SIG-M5 treated with dmso at 0.1 percent for 504 hours (cell line): Measurements from ENCODE around the gene HLF.

ENCODE experiments used
- DNase-seq: peaks from one replicate; lab custom pipeline; 2025; ENCODE audit not compliant: unreplicated experiment; lab: John Stamatoyannopoulos, UW

Gene HLF

GRCh38 chr17:55274355-55275255, 9.8 kb downstream of the HLF start:
- DNase-seq = no peak

DNA sequence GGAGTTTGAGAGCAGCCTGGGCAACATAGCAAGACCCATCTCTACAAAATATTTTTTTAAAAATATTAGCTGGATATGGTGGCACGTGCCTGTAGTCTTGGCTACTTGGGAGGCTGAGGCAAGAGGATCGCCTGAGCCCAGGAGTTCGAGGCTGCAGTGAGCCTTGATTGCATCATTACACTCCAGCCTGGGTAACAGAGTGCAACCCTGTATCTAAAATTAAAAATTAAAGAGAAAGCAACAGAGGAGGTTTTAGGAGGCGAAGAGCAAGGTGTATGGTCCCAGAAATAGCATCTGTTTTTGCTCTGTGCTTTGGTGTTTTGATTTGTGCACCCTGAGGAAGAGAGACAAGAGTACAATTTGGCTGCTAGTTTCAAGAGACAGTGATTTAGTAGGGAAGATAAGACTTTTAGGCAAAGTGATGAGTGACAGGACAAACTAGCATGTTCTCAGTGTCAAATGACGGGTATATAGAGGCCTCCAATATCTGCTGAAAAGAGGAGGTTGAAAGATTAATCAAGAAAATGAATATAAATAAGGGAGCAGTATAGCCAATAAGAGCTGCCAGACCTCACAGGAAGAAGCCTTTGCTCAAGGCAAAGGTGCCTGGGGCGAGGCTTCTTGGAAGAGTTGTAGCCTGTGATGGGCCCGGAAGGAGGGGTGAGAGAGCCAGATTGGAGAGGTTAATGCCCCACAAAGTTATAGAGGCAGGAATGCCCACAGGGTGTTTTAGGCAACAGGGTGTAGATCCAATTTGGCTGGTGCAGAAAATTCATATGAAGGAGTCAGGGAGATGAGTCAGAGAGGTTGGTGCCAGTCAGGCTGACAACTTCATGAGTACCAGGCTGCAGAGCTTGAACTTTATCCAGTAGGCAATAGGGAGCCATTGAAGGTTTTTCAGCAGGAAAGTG, 11.4 kb downstream of the HLF start:
- no peak for DNase-seq

DNA sequence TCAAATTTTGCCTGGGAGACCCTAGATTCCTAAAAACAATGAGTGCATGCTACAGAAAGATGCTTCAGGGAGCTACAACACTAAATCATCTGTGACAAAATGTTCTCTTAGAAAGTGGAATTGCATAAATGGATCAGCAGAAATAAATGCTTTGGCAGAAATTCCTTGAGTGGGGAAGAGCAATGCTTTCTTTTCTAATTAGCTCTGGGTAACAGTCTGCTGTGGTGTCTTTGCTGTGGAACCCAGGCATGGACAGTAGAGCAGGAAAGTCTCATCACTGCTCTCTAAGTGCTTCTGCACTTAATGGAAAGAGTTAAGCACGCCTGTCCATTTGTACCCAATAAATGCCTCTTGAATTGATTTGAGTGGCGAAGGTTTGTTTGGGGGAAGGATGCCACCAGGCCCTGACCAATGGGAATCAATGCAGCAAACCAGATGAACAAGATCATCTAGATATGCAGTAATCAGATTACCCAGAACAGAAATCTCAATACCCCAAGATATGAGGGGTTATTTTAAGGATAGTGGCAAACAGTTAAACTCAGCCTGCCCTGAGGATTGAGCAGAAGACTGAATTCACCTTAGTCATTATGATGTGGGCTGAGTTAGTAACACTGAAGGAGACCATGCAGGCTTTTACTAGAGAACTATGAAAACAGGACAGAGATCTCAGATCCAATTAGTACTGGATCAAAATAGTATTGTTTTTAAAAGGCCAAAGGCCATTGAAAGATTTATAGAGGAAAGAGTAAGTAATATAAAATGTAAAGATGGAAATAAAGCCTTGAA, 13.6 kb downstream of the HLF start:
- DNase-seq = no peak

DNA sequence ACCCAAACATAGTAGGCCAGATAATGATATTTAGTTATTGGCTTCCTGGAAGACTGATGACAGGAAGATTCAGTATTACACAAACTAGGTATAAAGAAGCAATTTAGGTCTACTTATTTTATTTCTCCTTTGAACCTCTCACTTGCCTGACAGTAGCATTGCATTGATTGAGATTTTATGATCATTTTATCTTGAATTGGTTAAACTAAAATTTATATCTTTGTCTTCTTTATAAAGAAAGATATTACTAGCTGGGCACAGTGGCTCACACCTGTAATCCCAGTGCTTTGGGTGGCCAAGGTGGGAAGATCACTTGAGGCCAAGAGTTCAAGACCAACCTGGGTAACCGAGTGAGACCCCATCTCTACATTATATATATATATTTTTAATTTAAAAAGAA, 14.4 kb downstream of the HLF start:
- no peak for DNase-seq

GRCh38 chr17:55279788-55280187, 15.0 kb downstream of the HLF start:
- no peak for DNase-seq

- DNase-seq = no peak
Observed at GRCh38 chr17:55280212-55280611, 15.5 kb downstream of the HLF start.

GRCh38 chr17:55281649-55282378, 17.1 kb downstream of the HLF start:
- DNase-seq = no peak

GRCh38 chr17:55282379-55282702, 17.6 kb downstream of the HLF start:
- DNase-seq = no peak

DNA sequence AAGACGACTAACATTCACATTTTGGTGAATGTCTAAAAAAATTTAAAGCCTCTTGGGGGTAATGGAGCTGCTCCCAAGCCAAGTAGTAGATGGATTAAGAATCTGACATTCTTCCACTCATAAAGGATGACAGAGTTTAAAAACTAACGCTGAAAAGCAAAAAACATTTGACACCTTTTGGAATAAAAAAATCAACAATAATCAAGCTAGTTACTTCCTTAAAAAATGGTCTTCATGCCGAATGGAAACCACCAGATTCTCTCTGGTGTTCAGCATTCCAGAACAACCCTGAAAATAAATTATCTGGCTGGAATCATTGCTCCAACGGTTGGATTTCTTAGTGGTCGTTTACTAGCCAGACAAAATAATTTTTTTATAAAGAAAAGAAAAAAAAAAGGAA, 18.0 kb downstream of the HLF start:
- no peak for DNase-seq

- no peak for DNase-seq
Observed at GRCh38 chr17:55283256-55283965, 18.7 kb downstream of the HLF start.

DNA sequence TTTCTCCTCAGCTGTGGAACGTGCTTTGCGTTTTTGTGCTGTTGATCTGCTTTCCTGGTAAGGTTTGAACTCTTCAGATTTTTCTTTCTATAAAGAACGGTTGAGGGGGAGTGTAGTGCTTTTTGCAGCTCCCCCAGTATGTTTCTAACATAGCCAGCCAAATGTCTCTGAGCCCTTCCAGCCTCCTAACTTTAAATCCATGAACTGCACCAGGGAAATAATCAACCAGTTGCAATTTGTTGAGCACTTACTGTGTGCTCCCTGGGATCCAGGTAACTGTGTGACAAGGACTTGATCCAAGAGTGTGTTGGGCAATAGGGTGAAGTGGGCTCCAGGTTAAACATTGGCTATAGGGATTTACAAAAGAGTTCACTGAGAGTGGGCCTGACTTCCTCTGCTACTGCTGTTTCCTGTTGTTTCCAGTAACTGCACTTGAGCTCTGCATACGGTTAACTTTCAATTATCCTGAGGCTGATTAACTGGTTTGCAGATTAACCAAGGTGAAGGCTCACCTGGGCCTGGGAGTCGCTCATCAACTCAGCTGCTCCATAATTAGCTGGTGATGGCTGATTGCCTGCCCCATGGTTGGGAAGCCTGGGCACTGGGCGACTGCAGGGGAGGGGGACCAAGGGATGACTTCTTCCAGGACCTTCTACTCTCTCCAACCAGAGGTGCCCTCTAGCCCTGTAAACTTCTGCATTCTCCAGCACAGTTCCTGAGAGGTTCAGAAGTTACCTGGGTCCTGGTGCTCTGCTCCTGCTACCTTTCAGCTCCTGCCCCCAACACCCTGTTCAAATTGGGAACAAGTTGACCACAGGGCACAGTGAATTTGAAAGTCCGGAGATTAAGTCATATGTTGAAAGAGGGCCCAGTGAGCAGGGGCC, 19.5 kb downstream of the HLF start:
- no peak for DNase-seq

DNA sequence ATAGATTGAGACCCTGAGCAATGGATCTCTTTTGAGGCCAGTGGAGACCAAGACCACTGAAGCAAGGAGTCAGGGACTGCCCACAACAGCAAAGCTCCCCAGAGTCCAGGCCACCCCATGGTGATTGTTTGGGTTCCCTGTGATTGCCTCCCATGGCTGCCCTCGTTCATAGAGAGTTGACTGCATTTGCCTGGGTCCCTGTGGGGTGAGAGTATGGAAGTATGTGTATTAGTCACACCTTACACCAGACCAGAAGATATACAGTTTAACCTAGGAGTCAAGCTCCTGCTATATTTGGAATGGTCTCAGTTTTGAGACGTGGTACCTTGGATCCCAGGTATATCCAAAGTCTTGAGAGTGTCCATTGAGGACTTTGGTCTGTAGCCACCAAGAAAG, 20.2 kb downstream of the HLF start:
- DNase-seq = no peak

- DNase-seq = no peak
Observed at GRCh38 chr17:55285340-55286301, 20.9 kb downstream of the HLF start.

DNA sequence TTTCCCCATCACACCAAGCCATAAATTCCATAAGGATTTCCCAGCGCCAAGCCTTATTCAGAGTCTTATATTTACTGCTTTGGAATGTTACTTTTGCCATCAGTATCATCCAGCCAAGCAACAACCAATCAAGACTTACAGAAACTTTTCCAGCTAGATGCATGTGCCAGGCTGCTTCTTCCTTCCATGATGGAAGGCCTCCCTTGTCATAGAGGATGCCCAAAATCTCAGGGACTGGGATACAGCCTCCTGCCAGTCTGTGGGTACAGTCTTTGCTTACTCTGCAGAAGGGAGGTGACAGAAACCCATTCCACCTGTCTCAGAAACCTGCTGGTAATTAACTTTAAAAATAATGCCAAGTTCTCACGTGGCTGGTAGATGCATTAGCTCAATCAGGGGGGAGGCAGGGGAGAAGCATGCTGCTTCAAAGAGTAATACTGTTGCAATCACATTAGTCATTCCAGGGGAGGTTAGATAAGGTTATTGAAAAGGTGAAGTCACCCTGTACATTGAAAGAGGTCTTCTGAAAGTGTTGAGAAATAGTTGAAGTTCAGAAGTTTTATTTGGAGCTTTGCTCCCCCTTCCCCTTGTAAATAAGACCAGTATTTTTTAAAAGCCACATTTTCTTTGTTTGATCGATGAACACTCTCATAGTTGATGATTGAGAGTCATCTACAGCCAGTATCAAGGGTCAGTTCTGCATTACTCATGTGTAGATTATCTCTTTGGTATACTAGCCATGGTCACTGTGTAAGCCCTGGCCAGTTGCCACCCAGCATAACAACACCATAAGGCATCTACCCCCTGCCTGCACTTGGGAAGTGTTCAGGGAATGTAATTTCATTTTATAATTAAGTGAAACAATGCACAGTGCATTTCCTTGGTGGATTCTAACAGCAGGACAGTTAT, 22.2 kb downstream of the HLF start:
- no peak for DNase-seq

- no peak for DNase-seq
Observed at GRCh38 chr17:55288356-55289105, 23.8 kb downstream of the HLF start.

- DNase-seq = no peak
Observed at GRCh38 chr17:55289106-55289446, 24.3 kb downstream of the HLF start.
